Measurements from ENCODE around the gene GPRC5C.

GPRC5C gene

GRCh38 chr17:74415608-74416396, 16.1 kb upstream of the GPRC5C start:
- TF ChIP-seq CREB1 (IDR thresholded peaks at IDR 0.05; ENCODE audit: low read depth) (no peak), RAD21 (IDR thresholded peaks at IDR 0.05; ENCODE audit: low read depth) (no peak), MAX (IDR thresholded peaks at IDR 0.05) (no peak), YY1 (IDR thresholded peaks at IDR 0.05; ENCODE audit: low read depth) (no peak), EGR1 (IDR thresholded peaks at IDR 0.05) (no peak), REST (IDR thresholded peaks at IDR 0.05; ENCODE audit: low read depth) (no peak), NFIC (IDR thresholded peaks at IDR 0.05) (no peak), USF1 (IDR thresholded peaks at IDR 0.05) (no peak), CEBPB (IDR thresholded peaks at IDR 0.05) (no peak), TEAD4 (IDR thresholded peaks at IDR 0.05) (no peak), ZBTB7A (IDR thresholded peaks at IDR 0.05; ENCODE audit: low read depth) (no peak), EP300 (IDR thresholded peaks at IDR 0.05; ENCODE audit: borderline replicate concordance) (no peak), TCF12 (IDR thresholded peaks at IDR 0.05; ENCODE audit: low read depth) (no peak), FOXM1 (IDR thresholded peaks at IDR 0.05; ENCODE audit: borderline replicate concordance, low read depth) (no peak), TAF1 (IDR thresholded peaks at IDR 0.05; ENCODE audit: low read depth) (no peak)

- no peak for TF ChIP-seq TAF1 (IDR thresholded peaks at IDR 0.05; ENCODE audit: low read depth)
- TF ChIP-seq FOXM1 (IDR thresholded peaks at IDR 0.05; ENCODE audit: borderline replicate concordance, low read depth): no peak
- TF ChIP-seq ZBTB7A (IDR thresholded peaks at IDR 0.05; ENCODE audit: low read depth): no peak
- TF ChIP-seq CEBPB (IDR thresholded peaks at IDR 0.05): no peak
- TF ChIP-seq MAX (IDR thresholded peaks at IDR 0.05): no peak
- TF ChIP-seq EP300 (IDR thresholded peaks at IDR 0.05; ENCODE audit: borderline replicate concordance): no peak
- TF ChIP-seq YY1 (IDR thresholded peaks at IDR 0.05; ENCODE audit: low read depth): no peak
- TF ChIP-seq NFIC (IDR thresholded peaks at IDR 0.05): no peak
- no peak for TF ChIP-seq CREB1 (IDR thresholded peaks at IDR 0.05; ENCODE audit: low read depth)
These were observed 14.5 kb upstream of the GPRC5C start for GRCh38 chr17:74417178-74418045.

GRCh38 chr17:74419928-74420411, 11.9 kb upstream of the GPRC5C start:
- no peak for TF ChIP-seq EP300 (IDR thresholded peaks at IDR 0.05; ENCODE audit: borderline replicate concordance)
- no peak for TF ChIP-seq USF1 (IDR thresholded peaks at IDR 0.05)
- TF ChIP-seq YY1 (IDR thresholded peaks at IDR 0.05; ENCODE audit: low read depth): no peak
- no peak for TF ChIP-seq TCF12 (IDR thresholded peaks at IDR 0.05; ENCODE audit: low read depth)
- TF ChIP-seq TAF1 (IDR thresholded peaks at IDR 0.05; ENCODE audit: low read depth): no peak
- TF ChIP-seq TEAD4 (IDR thresholded peaks at IDR 0.05): no peak
- TF ChIP-seq CEBPB (IDR thresholded peaks at IDR 0.05): no peak
- no peak for TF ChIP-seq EGR1 (IDR thresholded peaks at IDR 0.05)
- TF ChIP-seq FOXM1 (IDR thresholded peaks at IDR 0.05; ENCODE audit: borderline replicate concordance, low read depth): no peak
- no peak for TF ChIP-seq RAD21 (IDR thresholded peaks at IDR 0.05; ENCODE audit: low read depth)
- TF ChIP-seq ZBTB7A (IDR thresholded peaks at IDR 0.05; ENCODE audit: low read depth): no peak
- no peak for TF ChIP-seq MAX (IDR thresholded peaks at IDR 0.05)
- TF ChIP-seq REST (IDR thresholded peaks at IDR 0.05; ENCODE audit: low read depth): no peak
- TF ChIP-seq CREB1 (IDR thresholded peaks at IDR 0.05; ENCODE audit: low read depth): no peak

- TF ChIP-seq CREB1 (IDR thresholded peaks at IDR 0.05; ENCODE audit: low read depth) (no peak), ZBTB7A (IDR thresholded peaks at IDR 0.05; ENCODE audit: low read depth) (no peak), TCF12 (IDR thresholded peaks at IDR 0.05; ENCODE audit: low read depth) (no peak), REST (IDR thresholded peaks at IDR 0.05; ENCODE audit: low read depth) (no peak)
These were observed 7.8 kb upstream of the GPRC5C start for GRCh38 chr17:74424117-74424516.

Measured in Ishikawa (cell line).